GM12801 (cell line): ENCODE results near the gene CLEC16A.

ENCODE experiments used
- TF ChIP-seq, protein P1 (sequence below): IDR thresholded peaks from one replicate; pipeline ENCODE4 v1.5.1; 2011; ENCODE audit warnings: control low read depth; ENCODE audit not compliant: insufficient read length; ENCODE audit errors: extremely low read depth

CLEC16A gene

DNA sequence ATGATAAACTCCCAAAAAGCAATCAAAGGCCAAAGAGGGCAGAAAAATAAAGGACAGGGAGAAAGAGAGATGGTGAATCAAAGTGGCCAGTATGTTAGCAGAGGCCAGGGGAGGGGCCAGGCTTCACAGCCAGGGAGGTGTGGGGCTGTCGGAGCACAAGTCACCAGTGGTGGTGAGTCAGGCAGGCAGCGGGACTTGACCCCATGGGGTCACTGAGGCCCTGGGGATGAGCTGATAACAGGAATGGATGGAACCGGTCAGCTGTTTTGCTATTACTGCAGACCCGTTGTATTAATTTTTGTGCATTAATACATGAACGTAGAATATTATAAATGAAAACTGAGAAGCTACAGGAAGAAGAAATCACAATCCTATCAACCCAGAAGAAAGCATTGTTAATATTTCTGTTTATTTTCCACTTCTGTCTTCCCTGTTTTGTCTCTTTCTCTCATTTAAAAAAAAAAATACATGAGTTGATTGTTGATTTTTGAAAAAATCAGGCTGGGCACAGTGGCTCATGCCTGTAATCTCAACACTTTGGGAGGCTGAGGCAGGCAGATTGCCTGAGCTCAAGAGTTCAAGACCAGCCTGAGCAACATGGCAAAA lies 204.8 kb downstream of the CLEC16A start:
- TF ChIP-seq, protein P1, sequence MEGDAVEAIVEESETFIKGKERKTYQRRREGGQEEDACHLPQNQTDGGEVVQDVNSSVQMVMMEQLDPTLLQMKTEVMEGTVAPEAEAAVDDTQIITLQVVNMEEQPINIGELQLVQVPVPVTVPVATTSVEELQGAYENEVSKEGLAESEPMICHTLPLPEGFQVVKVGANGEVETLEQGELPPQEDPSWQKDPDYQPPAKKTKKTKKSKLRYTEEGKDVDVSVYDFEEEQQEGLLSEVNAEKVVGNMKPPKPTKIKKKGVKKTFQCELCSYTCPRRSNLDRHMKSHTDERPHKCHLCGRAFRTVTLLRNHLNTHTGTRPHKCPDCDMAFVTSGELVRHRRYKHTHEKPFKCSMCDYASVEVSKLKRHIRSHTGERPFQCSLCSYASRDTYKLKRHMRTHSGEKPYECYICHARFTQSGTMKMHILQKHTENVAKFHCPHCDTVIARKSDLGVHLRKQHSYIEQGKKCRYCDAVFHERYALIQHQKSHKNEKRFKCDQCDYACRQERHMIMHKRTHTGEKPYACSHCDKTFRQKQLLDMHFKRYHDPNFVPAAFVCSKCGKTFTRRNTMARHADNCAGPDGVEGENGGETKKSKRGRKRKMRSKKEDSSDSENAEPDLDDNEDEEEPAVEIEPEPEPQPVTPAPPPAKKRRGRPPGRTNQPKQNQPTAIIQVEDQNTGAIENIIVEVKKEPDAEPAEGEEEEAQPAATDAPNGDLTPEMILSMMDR = no peak

DNA sequence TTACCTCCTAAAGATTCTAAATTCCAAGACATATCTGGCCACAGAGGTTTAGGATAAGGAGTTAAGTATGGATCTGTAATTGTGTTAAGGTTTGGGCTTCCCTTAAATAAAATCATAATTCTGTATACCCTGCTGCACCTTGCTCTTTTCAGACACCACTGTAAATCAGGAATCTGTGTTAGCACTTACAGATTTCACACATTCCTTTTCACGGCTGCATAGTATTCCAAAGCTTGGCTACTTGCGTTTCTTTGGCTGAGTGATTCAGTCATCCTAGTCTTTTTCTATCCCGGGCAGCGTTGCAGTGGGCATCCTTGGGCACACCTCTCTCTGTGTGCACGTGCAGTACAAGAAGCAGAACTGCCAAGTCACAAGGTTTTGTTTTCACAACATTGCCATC lies 205.8 kb downstream of the CLEC16A start:
- TF ChIP-seq, protein P1 = no peak

DNA sequence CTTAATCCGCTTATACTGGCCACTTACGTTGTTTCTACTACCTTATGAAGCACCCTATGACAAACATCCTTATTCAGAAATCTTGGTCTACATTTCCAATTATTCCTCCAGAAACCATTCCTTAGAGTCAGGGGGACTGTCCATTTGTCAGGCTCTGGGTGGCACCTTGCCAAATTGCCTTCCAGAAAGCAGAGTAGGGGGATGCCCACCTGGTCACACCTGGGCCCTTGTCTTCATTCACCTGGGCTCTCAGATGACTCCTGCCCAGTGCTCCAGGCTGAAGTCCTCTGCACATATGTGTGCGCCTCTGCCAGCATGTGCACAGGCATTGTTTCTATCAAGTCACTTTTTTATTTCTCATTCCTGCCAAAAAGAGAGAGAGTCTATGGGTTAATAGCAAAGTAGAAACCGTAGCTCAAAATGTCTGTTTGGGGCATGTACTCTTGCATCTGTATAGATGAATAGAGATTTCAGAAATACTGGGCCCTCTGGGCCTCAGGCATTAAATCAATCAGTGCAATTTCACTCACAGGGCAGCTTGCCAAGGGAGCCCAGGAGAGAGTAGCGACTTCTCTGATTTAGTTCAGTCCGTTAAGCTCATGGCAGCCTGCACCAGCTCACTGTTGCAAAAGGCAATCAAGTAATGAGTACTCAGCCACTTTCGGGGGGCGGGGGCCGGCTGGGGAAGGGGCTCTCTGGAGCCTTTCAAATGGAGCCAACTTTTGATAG lies 207.0 kb downstream of the CLEC16A start:
- TF ChIP-seq, protein P1 = no peak

DNA sequence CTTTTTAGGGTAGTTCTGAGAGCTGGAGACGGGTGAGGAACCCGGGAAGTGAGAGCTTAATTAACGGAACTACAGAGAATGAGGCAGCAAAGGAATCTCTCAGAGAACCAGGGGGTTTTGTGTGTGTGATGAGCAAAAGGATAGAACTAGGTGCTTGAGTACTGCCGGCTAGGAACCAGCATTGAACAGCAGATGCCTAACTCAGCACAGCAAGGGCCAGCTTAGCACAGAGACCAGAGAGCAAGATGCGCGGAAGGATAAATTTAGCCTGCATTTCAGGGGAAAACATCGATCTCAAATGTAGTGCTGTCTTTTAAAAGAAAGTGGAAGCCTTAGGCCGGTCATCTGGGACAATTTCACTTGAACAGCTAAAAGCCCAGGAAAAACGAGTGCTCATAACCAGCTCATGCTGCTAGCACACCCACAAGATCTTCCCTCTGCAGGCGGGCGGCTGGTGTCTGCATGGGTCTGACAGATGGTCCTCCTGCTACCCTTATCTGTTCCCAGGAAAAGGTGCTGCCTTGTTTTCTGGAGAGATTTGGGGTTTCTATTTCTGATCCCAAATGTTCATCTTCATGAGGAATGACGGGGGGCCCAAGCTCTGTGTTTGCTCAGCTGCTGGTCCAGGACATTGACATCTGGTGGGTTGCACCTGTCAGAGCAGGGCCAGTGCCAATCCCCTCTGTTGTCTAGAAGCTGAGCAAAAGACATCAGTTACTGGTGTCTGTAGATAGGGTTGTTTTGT lies 207.7 kb downstream of the CLEC16A start:
- TF ChIP-seq, protein P1 = no peak

DNA sequence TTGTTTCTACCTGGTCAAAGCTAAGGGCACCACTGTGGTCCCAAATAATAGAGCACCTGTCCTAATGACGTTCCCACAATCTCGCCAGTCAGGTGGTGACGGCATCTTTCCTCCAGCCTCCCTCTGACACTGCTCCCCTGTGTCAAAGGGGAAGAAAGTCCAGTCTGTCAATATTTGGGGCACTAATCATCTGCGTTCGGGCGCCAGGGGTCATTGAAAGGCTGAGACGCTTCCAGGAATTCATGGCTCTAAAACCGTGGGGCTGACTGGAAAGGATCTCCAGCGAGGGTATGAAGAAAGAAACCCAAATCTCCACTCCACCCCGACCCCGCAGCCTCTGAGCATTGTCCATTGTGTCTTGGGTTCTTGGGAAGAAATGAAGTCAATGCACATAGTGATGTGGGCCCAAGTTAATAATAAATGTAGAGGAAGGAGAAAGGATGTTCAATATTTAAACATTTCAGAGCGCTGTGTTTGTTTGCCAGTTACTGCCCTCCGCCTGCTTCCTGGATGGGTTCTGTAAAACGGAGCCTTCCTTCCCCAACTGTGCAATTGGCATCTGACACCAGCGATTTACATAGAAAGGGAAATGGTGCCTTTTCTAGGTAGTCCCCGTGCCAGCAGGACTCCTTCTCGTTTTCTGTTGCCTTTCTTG lies 208.4 kb downstream of the CLEC16A start:
- TF ChIP-seq, protein P1 = no peak

DNA sequence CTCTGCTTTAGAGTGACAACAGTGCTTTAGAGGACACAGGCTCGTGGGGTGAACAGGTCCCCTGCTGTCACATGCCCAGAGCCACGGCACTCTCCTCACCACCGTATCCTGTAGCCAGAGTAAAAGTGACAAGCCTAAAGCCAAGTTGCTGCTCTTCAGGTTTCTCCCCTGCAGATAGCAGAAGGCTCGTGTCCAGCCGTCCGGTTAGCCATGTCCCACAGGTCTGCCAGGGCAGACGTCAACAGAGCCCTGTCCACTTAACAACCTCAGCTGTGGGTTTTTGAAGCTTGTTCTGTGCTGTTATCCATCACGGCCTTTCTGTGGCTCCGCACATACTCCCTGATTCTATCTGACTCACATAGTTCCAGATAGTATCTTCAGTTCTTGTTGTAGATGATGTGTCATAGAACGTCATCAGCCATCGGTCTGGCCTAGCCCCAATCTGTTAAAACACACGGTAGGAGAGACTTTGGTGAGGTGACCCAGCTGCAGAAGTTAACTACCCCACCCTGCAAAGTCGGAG lies 211.0 kb downstream of the CLEC16A start:
- TF ChIP-seq, protein P1 = no peak

DNA sequence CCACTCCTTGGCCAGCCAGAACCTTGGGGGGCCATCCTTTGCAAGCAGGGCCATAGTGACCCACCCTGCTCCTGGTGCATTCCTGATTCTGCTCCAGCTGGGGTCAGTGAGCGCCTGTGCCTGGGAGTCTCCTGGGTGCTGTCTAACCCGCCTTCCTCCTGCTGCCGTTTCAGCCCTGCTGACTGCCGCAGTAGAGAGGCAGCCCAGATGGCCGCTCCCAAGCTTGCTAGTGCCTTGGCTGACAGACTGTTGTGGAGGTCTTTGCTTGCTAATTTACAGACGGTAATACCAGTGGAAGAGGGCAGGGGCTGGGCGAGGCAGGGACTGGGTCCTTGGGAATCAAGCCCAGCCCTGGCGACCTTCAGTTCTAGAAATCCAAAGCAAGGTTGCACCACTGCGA lies 212.0 kb downstream of the CLEC16A start:
- TF ChIP-seq, protein P1 = no peak
